22Rv1 (cell line): ENCODE measurements around the gene GUCY2C.
A peak's percentile ranks its signal among the peaks of the same experiment; 100 is the strongest.

Experiments used
- H3K27ac ChIP-seq: fragments of 450-650 bp; 2 replicates; pipeline ENCODE4 v1.5.1; 2017
- ZFX ChIP-seq: fragments of 450-650 bp; IDR thresholded peaks from 2 replicates; pipeline ENCODE4 v1.6.1; 2017; ENCODE audit warnings: antibody characterized with exemption, borderline replicate concordance
- TF ChIP-seq, protein P1 (sequence below): fragments of 450-650 bp; IDR thresholded peaks from 2 replicates; pipeline ENCODE4 v1.5.1; 2017; ENCODE audit warnings: mild to moderate bottlenecking

The GUCY2C gene

DNA sequence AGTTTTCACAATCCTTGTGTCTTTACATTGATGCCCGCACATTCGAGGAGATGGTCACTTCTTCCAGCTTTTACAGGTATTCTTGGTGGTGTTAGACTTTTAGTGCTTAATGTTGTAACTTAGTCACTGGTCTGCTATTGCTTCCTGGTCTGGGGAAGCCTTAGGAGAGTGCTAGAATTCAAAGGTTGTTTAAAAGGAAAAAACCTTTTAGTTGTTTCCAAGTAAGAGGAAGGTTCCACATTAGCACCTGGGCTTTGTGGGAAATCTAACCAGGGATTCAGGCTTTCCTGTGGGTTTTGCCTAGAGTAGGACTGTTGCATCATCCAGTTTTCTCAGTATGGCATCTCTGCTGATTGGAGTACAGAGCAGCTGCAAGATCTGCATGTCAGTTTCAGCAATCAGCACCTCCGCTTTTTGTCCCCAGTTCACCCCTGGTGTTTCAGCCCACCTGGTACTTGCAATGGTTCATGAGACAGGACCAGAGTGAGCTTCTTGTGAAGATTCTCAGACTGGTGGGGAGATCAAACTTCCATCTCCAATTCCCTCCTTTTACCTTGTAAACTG is 84.7 kb downstream of the GUCY2C start:
- no peak overlapping the region for H3K27ac ChIP-seq
- no peak for TF ChIP-seq ZFX

DNA sequence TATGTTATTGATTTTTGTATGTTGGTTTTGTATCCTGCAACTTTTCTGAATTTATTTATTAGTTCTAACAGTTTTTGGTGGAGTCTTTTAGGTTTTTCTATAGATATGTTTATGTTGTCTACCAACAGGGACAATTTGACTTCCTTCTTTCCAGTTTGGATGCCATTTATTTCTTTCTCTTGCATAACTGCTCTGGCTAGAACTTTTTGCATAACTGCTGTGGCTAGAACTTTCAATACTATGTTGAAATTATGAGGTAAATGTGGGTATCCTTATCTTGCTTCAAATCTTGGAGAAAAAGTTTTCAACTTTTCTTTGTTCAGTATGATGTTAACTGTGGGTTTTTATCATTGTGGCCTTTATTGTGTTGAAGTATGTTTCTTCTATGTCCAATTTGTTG is 88.8 kb downstream of the GUCY2C start:
- no peak overlapping the region for H3K27ac ChIP-seq
- TF ChIP-seq, protein P1, sequence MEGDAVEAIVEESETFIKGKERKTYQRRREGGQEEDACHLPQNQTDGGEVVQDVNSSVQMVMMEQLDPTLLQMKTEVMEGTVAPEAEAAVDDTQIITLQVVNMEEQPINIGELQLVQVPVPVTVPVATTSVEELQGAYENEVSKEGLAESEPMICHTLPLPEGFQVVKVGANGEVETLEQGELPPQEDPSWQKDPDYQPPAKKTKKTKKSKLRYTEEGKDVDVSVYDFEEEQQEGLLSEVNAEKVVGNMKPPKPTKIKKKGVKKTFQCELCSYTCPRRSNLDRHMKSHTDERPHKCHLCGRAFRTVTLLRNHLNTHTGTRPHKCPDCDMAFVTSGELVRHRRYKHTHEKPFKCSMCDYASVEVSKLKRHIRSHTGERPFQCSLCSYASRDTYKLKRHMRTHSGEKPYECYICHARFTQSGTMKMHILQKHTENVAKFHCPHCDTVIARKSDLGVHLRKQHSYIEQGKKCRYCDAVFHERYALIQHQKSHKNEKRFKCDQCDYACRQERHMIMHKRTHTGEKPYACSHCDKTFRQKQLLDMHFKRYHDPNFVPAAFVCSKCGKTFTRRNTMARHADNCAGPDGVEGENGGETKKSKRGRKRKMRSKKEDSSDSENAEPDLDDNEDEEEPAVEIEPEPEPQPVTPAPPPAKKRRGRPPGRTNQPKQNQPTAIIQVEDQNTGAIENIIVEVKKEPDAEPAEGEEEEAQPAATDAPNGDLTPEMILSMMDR: no peak
- no peak for TF ChIP-seq ZFX

DNA sequence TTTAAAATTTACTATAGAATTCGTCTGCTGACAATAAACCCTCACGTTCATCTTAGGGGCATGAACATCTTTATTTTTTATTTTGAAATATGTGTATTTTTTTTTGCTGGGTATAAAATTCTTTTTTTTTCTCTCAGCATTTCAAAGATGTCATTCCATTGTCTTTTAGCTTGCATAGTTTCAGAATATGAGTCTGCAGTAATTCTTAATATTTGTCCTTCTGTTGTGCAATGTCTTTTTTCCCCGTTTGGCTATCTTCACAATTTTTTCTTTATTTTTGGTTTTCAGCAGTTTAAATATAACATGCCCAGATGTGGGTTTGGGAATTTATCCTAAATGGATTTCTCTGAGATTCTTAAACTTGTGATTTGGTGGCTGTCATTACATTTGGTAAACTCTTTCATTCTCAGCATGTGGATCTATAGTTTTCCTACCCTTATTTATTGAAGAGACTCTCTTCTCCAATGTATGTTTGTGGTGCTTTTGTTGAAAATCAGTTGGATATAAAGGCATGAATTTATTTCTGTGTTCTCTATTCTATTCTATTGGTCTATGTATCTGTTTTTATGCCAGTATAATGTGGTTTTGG is 90.9 kb downstream of the GUCY2C start:
- H3K27ac ChIP-seq: no peak overlapping the region
- no peak for TF ChIP-seq ZFX
- TF ChIP-seq, protein P1: no peak

DNA sequence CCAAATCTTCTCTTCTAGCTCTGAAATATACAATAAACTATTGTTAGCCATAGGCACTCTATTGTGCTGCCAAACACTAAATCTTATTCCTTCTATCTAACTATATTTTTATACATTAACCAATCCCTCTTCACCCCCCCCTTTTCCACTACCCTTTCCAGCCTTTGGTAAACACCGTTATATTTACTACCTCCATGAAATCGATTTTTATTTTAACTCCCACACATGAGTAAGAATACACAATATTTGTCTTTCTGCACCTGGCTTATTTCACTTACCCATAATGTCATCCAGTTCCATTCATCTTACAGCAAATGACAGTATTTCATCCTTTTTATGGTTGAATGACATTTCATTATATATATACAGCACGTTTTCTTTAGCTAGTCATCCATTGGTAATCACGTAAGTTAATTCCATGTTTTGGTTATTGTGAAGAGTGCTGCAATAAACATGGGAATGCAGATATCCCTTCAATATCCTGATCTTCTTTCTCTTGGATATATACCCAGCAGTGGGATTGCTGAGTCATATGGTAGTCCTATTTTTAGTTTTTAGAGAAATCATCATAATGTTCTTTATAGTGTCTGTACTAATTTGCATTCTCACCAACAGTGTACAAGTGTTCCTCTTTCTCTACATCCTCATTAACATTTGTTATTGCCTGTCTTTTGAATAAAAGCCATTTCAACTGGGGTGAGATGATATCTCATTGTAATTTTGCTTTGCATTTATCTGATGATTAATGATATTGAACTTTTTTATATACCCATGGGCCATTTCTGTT is 94.5 kb downstream of the GUCY2C start:
- TF ChIP-seq, protein P1: no peak
- TF ChIP-seq ZFX: no peak
- peak overlapping the region; percentile 32 for H3K27ac ChIP-seq

DNA sequence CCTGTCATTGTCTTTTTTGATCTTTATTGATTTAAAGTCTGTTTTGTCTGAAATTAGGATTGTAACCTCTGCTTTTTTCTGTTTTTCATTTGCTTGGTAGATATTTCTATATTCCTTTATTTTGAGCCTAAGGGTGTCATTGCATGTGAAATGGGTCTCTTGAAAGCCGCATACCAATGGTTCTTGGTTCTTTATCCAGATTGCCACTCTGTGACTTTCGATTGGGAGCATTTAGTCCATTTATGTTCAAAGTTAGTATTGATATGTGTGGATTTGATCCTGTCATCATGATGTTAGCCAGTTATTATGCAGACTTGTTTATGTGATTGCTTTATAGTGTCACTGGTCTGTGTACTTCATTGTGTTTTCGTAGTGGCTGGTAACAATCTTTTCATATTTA is 98.9 kb downstream of the GUCY2C start:
- no peak for TF ChIP-seq ZFX
- TF ChIP-seq, protein P1: no peak
- H3K27ac ChIP-seq: no peak overlapping the region

DNA sequence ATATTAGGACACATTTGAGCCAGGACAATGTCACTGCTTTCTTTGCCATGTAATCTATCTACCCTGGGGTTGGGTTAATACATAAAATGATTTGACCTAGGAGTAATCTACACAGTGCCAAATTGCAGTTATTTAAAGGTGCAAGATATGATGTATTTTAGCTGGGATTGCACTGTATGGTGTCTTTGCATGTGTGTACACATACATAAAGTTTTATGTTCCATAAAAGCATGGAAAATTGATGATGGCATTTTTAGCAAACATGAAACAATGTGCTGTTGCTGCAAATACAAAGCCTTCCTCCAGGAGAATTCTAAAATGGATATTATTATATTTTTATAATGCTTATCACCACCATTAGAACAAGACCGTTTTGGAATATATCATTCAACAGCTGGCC is 104.7 kb downstream of the GUCY2C start:
- TF ChIP-seq ZFX: no peak
- TF ChIP-seq, protein P1: no peak
- no peak overlapping the region for H3K27ac ChIP-seq

DNA sequence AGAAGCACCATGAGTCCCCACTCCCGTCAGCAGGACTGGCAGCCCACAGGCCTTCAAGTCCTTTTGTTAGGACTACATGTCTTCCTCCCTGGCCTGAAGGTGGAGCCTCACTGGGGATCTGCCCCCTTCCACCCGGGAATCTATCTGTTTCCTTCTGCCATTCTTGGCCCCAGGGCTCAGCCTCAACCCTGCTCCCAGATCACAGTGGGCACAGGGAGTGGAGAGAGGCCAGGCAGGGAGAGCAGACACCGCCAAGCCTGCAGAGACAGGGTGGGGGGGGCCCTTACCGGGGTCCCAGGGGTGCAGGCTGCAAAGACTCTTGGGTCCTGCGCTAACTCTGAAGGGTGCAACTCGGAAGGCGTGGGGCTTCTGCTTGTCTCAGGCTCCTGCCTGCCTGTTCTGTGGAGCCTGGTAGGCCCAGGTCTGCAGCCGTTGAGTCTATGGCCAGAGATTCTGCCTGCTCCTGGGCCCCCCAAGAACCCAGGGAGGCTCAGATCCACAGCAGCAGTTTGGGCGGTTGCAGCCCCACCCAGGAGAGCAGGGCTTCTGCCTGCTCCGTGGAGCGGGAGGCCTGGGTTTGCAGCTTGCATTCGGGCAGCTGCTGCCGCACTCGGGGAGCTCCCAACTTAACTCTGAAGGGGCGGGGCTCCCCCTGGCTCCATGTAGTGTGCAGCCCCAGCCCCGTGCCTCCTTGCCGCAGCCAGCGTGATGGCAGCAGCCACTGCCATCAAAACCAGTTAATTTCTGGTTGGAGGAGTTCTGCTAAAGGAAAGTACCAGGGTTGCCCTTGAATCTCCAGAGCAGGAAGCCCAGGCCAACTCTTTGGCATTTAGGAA is 107.0 kb downstream of the GUCY2C start:
- TF ChIP-seq, protein P1: no peak
- no peak for TF ChIP-seq ZFX
- no peak overlapping the region for H3K27ac ChIP-seq
